Activated B cell treated with CpG ODN at 0.5 μM for 24 hours (primary cell): ENCODE results near the gene MFAP2. TPM values are rescaled to one million over a fixed set of nuclear protein-coding genes. Genes with fewer than 3 reads are reported as not detected.

ENCODE experiments used
- ATAC-seq: fragments of 200-7000 bp; cut with Tn5 transposase; one replicate; pipeline ENCODE4 v1.10.0; 2021; ENCODE audit warnings: low read depth, mild to moderate bottlenecking, moderate library complexity
- CTCF ChIA-PET: fragments of 350-600 bp; sonication (Branson Sonifier 250); formaldehyde crosslinking; loops from one replicate; lab custom pipeline; 2021; ENCODE audit warnings: antibody characterized with exemption; lab: Charles Lee
- POLR2A ChIA-PET: fragments of 350-600 bp; sonication (Branson Sonifier 250); formaldehyde crosslinking; loops from one replicate; lab custom pipeline; 2021; ENCODE audit warnings: antibody characterized with exemption; lab: Charles Lee
- DNase-seq: peaks from one replicate; pipeline ENCODE4 v3.0.0; 2022
- H3K27ac Mint-ChIP-seq: one replicate; pipeline ENCODE4 v1.8.0; 2020; ENCODE audit warnings: mixed read lengths
- H3K27me3 Mint-ChIP-seq: one replicate; pipeline ENCODE4 v1.8.0; 2021; ENCODE audit warnings: mixed read lengths
- H3K36me3 Mint-ChIP-seq: one replicate; pipeline ENCODE4 v1.8.0; 2021; ENCODE audit warnings: low read depth, mixed read lengths
- H3K4me1 Mint-ChIP-seq: one replicate; pipeline ENCODE4 v1.8.0; 2021; ENCODE audit warnings: mixed read lengths
- H3K4me3 Mint-ChIP-seq: one replicate; pipeline ENCODE4 v1.8.0; 2020; ENCODE audit warnings: mild to moderate bottlenecking, mixed read lengths
- H3K9me3 Mint-ChIP-seq: one replicate; pipeline ENCODE4 v1.8.0; 2020; ENCODE audit warnings: mixed read lengths
- CTCF ChIP-seq: fragments of 200-600 bp; IDR thresholded peaks from one replicate; pipeline ENCODE4 v1.8.0; 2022; ENCODE audit warnings: antibody characterized with exemption, mild to moderate bottlenecking
- intact Hi-C: fragments of 100-400 bp; cut with micrococcal nuclease; formaldehyde crosslinking; loops from one replicate; pipeline ENCODE4 v1.15.1; 2024
- total RNA-seq: library from RNA; stranded (reverse); gene quantifications from 2 replicates; pipeline ENCODE4 v1.2.3, GENCODE V29; 2022

Gene MFAP2
- total RNA-seq, 1 donor from 2014 or later: not detected

- Mint-ChIP-seq H3K4me1 (peaks cover 9% of the 10 kb centered on the region), H3K27ac (no peak overlapping the region), H3K36me3 (peaks cover 2% of the 10 kb centered on the region), H3K9me3 (no peaks in the 10 kb centered on the region), H3K27me3 (no peaks in the 10 kb centered on the region), H3K4me3 (no peak overlapping the region)
- ATAC-seq: no peak
- intact Hi-C loops: no loop called here
- TF ChIP-seq CTCF: no peak
- ChIA-PET POLR2A (no interaction called here), CTCF (interaction anchor here (1.0 kb wide), 1 partner anchor 53 kb away, joined by 3 read pairs; no protein-coding TSS in a partner anchor)
- no peak for DNase-seq
These were observed 54.6 kb downstream of the MFAP2 start for GRCh38 chr1:16925635-16926490.

GRCh38 chr1:16924919-16925477, 55.4 kb downstream of the MFAP2 start:
- ChIA-PET POLR2A (no interaction called here), CTCF (no interaction called here)
- no peak overlapping the region for H3K27ac Mint-ChIP-seq

More at GRCh38 chr1:16924919-16925477, 55.4 kb downstream of the MFAP2 start:
- no peak for ATAC-seq
- TF ChIP-seq CTCF: no peak
- intact Hi-C loops: no loop called here
- Mint-ChIP-seq H3K4me3 (no peak overlapping the region), H3K4me1 (peaks cover 9% of the 10 kb centered on the region), H3K27me3 (no peaks in the 10 kb centered on the region), H3K36me3 (no peaks in the 10 kb centered on the region), H3K9me3 (no peaks in the 10 kb centered on the region)
- no peak for DNase-seq

Other genes with a start within 250 kb of the MFAP2 start
- 3,526 and 4,195 TPM in 2 replicates for gene RNU1-4, start 240.1 kb downstream of the MFAP2 start, total RNA-seq
- gene RNU1-2, start 84.6 kb downstream of the MFAP2 start, total RNA-seq: 3,526 and 4,195 TPM in 2 replicates
- 30.2 and 30.4 TPM in 2 replicates for gene CROCC, start 58.7 kb downstream of the MFAP2 start, total RNA-seq
- 27.6 and 31.9 TPM in 2 replicates for gene ATP13A2, start 31.3 kb upstream of the MFAP2 start, total RNA-seq
- gene SDHB, start 73.4 kb upstream of the MFAP2 start, total RNA-seq: 70.7 and 78.3 TPM in 2 replicates
- 7.2 and 9.9 TPM in 2 replicates for gene PADI2, start 138.8 kb upstream of the MFAP2 start, total RNA-seq
- gene PADI1, start 224.5 kb upstream of the MFAP2 start, total RNA-seq: not detected in 2 replicates